Stomach smooth muscle (tissue), 2 donors: Measurements from ENCODE around the gene STK4.

Experiments used
- H3K27ac ChIP-seq: one replicate; pipeline ENCODE4 v1.7.0; 2013; ENCODE audit warnings: mild to moderate bottlenecking, low read length, inconsistent platforms
- H3K27me3 ChIP-seq, 2 donors: one replicate each; pipeline ENCODE4 v1.7.0; 2013; ENCODE audit warnings: low read length in 2 of 2; ENCODE audit not compliant: insufficient read depth in 2 of 2, control insufficient read depth in 1 of 2
- H3K36me3 ChIP-seq, 2 donors: one replicate each; pipeline ENCODE4 v1.7.0; 2013; ENCODE audit warnings: low read length in 2 of 2; ENCODE audit not compliant: control insufficient read depth in 2 of 2, insufficient read depth in 2 of 2
- H3K4me1 ChIP-seq: one replicate; pipeline ENCODE4 v1.7.0; 2013; ENCODE audit warnings: low read length; ENCODE audit not compliant: control insufficient read depth, insufficient read depth
- H3K4me3 ChIP-seq, 2 donors: one replicate each; pipeline ENCODE4 v1.7.0; 2013; ENCODE audit warnings: low read length in 2 of 2
- H3K9ac ChIP-seq, 2 donors: one replicate each; pipeline ENCODE4 v1.7.0; 2013; ENCODE audit warnings: low read length in 2 of 2, mild to moderate bottlenecking in 1 of 2
- H3K9me3 ChIP-seq, 2 donors: one replicate each; pipeline ENCODE4 v1.7.0; 2013; ENCODE audit warnings: low read length in 2 of 2; ENCODE audit not compliant: control insufficient read depth in 2 of 2
- donor health status: healthy.
- donor health status: Pancreatic carcinoma.

STK4 gene

DNA sequence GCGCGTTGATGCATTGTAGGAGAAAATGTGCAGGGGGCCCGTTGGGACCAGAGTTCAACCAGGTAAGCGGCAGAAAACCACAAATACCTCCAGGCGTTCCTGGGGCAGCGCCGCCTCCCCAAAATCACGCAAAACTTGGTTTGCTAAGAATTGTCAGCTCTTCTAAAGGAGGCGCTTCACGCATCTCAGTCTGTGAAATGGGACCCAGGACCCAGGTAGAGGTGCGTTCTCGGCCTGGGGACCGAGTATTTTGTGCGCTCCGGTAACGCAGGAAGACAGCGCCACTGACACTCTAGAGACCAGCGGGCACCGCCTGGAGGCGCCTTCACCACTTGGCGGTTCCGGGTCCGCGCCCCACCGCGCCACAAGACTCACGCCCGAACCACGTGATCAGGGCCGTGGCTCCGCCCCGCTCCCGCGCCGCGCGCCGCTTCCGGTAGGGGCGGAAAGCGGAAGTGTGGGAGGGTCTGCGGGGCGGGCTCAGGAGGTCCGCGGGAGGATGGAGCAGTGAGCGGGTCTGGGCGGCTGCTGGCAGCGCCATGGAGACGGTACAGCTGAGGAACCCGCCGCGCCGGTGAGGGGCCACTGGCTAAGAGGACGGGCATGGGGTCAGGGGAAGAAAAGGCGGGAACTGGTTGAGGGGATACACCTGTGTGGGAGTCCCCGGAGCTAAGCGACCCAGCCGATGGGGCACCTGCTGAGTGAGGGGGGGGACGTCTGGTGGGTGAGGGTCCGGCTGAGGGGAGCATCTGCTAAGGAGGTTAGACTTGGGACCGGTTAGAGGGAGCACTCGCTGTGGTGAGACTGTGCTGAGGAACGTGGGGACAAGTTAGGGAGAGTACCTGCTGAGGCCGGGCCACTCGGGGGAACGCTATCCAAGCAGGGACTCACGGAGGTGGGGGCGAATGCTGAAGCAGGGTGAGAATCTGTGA lies at the start of gene STK4:
Gene STK4, plus strand, starts transcription at position 483 of the 932 bp plus-strand sequence. Its CDS starts 57 bp downstream, at position 540.
- no peaks in the 10 kb centered on the region for H3K9me3 ChIP-seq
- H3K9ac ChIP-seq: peak within 1 kb of the TSS; percentile 90 to 93
- H3K4me3 ChIP-seq: peak within 1 kb of the TSS; percentile 97 to 98
- H3K27ac ChIP-seq: peak within 1 kb of the TSS; percentile 80
- no peaks in the 10 kb centered on the region for H3K27me3 ChIP-seq
- H3K36me3 ChIP-seq: no peaks in the 10 kb centered on the region
- H3K4me1 ChIP-seq: peaks cover 17% of the 10 kb centered on the region

- Histone ChIP-seq H3K27ac (no peak overlapping the region), H3K4me3 (no peak overlapping the region), H3K27me3 (no peaks in the 10 kb centered on the region), H3K9ac (no peak overlapping the region), H3K9me3 (no peaks in the 10 kb centered on the region), H3K4me1 (peaks cover 3% of the 10 kb centered on the region), H3K36me3 (peaks cover 0 to 3% of the 10 kb centered on the region in 2 donors)
Measured at GRCh38 chr20:44916586-44916985, 49.7 kb upstream of the STK4 start.

DNA sequence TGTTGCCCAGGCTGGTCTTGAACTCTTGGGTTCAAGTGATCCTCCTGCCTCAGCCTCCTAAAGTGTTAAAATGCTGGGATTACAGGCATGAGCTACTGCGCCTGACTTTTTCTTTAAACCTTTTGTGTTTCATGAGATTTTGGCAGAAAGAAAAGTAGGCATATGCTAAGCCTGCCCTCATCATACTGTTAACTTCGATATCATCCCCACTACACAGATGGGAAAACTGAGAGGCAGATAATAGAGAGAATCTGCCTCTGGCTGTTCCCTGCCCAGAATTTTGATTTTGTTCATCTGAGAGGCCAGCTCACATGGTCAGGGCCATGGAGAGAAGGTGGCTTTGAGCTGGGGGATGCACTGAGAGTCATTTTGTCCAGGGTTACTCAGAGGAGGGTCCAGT lies 48.9 kb upstream of the STK4 start:
- H3K9me3 ChIP-seq: no peaks in the 10 kb centered on the region

GRCh38 chr20:44918342-44918741 lies 48.0 kb upstream of the STK4 start:
- no peak overlapping the region for H3K4me3 ChIP-seq

More for the DNA sequence above, 48.9 kb upstream of the STK4 start:
- peaks cover 0 to 3% of the 10 kb centered on the region in 2 donors for H3K36me3 ChIP-seq
- no peaks in the 10 kb centered on the region for H3K27me3 ChIP-seq
- no peak overlapping the region for H3K9ac ChIP-seq
- H3K4me3 ChIP-seq: no peak overlapping the region
- no peak overlapping the region for H3K27ac ChIP-seq
- no peaks in the 10 kb centered on the region for H3K4me1 ChIP-seq

DNA sequence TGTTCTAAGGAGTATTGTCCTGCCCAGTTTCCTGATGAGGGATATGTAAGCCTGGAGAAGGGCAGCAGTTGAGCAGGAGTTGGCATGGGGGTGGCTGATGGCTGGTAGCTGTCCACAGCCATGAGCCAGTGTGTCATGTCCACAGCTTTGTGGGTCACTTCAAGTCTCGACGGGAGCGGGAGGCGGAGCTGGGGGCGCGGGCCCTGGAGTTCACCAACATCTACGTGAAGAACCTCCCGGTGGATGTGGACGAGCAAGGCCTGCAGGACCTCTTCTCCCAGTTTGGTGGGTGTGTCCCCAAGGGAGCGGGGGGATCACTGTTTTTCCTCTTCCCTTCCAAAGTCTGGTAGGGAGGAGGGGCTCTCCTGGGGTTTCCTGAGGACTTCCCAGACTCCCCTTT lies 47.6 kb upstream of the STK4 start:
- H3K27me3 ChIP-seq: no peaks in the 10 kb centered on the region
- H3K4me3 ChIP-seq: no peak overlapping the region
- no peaks in the 10 kb centered on the region for H3K4me1 ChIP-seq
- H3K9ac ChIP-seq: no peak overlapping the region
- H3K27ac ChIP-seq: no peak overlapping the region
- H3K36me3 ChIP-seq: no peaks in the 10 kb centered on the region
- no peaks in the 10 kb centered on the region for H3K9me3 ChIP-seq

More at GRCh38 chr20:44918342-44918741, 48.0 kb upstream of the STK4 start:
- Histone ChIP-seq H3K27ac (no peak overlapping the region), H3K27me3 (no peaks in the 10 kb centered on the region), H3K9me3 (no peaks in the 10 kb centered on the region), H3K9ac (no peak overlapping the region), H3K4me1 (no peaks in the 10 kb centered on the region), H3K36me3 (no peaks in the 10 kb centered on the region)

- H3K27me3 ChIP-seq: no peaks in the 10 kb centered on the region
- no peaks in the 10 kb centered on the region for H3K4me1 ChIP-seq
- H3K36me3 ChIP-seq: no peaks in the 10 kb centered on the region
- no peaks in the 10 kb centered on the region for H3K9me3 ChIP-seq
- no peak overlapping the region for H3K9ac ChIP-seq
- no peak overlapping the region for H3K27ac ChIP-seq
- no peak overlapping the region for H3K4me3 ChIP-seq
Measured at GRCh38 chr20:44921447-44921846, 44.9 kb upstream of the STK4 start.

DNA sequence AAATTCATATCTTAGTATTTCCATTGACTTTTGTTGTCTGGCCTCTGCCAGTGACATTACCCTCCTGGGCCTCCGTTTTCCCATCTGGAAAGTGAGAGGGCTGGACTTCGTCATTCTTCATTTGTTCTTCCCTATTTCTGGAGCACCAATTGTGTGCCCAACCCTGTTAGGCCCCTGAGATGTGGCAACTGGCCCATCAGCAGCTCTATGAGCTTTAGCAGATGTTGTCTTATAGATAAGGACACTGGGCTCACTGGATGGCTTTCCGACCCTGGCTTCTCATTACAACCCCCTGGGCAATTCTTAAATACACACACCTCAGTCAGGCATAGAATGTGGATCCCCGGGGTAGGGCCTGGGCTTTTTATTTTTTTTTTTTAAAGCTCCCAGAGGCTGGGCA lies 41.8 kb upstream of the STK4 start:
- Histone ChIP-seq H3K4me1 (no peaks in the 10 kb centered on the region), H3K27me3 (no peaks in the 10 kb centered on the region), H3K4me3 (no peak overlapping the region), H3K9me3 (no peaks in the 10 kb centered on the region), H3K27ac (no peak overlapping the region), H3K9ac (no peak overlapping the region), H3K36me3 (no peaks in the 10 kb centered on the region)

- H3K4me3 ChIP-seq: no peak overlapping the region
- H3K4me1 ChIP-seq: no peaks in the 10 kb centered on the region
- H3K9ac ChIP-seq: no peak overlapping the region
- no peaks in the 10 kb centered on the region for H3K27me3 ChIP-seq
- no peak overlapping the region for H3K27ac ChIP-seq
- peaks cover 0 to 2% of the 10 kb centered on the region in 2 donors for H3K36me3 ChIP-seq
- H3K9me3 ChIP-seq: no peaks in the 10 kb centered on the region
Measured at GRCh38 chr20:44928595-44928994, 37.7 kb upstream of the STK4 start.

DNA sequence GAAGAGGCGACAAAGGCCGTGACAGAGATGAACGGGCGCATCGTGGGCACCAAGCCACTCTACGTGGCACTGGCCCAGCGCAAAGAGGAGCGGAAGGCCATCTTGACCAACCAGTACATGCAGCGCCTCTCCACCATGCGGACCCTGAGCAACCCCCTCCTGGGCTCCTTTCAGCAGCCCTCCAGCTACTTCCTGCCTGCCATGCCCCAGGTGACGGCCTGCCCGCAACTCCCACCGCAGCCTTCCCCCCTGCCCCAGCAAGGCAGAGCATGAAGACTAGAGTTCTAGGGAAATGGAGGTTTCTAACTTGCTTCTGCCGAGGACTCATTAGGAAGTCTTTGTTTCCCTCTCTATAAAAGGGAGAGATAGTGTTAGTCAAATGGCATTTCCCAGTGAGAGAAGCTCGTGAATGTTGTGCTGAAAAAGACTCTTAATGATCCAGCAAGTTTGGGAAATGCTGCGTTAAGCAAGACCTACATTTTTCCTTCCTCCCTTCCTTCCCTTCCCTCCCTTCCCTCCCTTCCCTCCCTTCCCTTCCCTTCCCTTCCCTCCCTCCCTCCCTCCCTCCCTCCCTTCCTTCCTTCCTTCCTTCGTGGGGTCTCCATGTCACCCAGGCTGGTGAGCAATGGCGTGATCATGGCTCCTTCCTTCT lies 35.7 kb upstream of the STK4 start:
- Histone ChIP-seq H3K9ac (no peak overlapping the region), H3K4me1 (no peaks in the 10 kb centered on the region), H3K36me3 (peaks cover 0 to 6% of the 10 kb centered on the region in 2 donors), H3K27me3 (no peaks in the 10 kb centered on the region), H3K27ac (no peak overlapping the region), H3K4me3 (no peak overlapping the region), H3K9me3 (no peaks in the 10 kb centered on the region)

DNA sequence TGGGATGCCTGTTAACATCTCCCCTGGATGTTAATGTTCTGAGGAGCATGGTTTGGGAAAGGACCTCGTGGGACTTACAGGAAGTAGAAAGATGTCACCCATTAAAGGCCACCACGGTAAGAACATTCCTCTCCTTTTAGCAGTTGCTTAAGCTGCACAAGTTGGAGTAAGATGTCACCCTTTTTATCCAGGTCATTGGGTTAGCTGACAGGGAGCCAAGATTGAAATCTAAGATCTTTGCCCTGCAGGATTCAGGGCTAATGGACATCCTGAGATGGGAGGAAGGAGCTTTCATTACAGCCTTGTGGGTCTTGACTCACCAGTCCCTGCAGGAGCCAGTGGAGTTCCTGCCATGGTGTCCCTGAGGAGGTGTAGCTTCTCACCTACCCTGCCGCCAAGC lies 34.4 kb upstream of the STK4 start:
- Histone ChIP-seq H3K36me3 (peaks cover 0 to 6% of the 10 kb centered on the region in 2 donors), H3K27ac (no peak overlapping the region), H3K9ac (no peak overlapping the region), H3K9me3 (no peaks in the 10 kb centered on the region), H3K27me3 (no peaks in the 10 kb centered on the region), H3K4me3 (no peak overlapping the region), H3K4me1 (no peaks in the 10 kb centered on the region)

GRCh38 chr20:44932916-44933315 lies 33.4 kb upstream of the STK4 start:
- no peak overlapping the region for H3K9ac ChIP-seq
- no peaks in the 10 kb centered on the region for H3K9me3 ChIP-seq
- H3K36me3 ChIP-seq: peaks cover 0 to 6% of the 10 kb centered on the region in 2 donors
- H3K4me3 ChIP-seq: no peak overlapping the region
- no peaks in the 10 kb centered on the region for H3K4me1 ChIP-seq
- no peak overlapping the region for H3K27ac ChIP-seq
- no peaks in the 10 kb centered on the region for H3K27me3 ChIP-seq
